Common myeloid progenitor, CD34-positive (primary cell): Measurements from ENCODE around the gene HENMT1.
A peak's percentile ranks its signal among the peaks of the same experiment; 100 is the strongest.
"Not testable (repeated sequence)": the region's sequence is repeated elsewhere in the genome, so short reads cannot be mapped to it uniquely, and the experiment has no call there.

Source experiments
- CTCF ChIA-PET: fragments of 350-600 bp; sonication (Branson Sonifier 250); formaldehyde crosslinking; loops from one replicate; lab custom pipeline; 2021; ENCODE audit warnings: antibody characterized with exemption; lab: Charles Lee
- POLR2A ChIA-PET: fragments of 350-600 bp; sonication (Branson Sonifier 250); formaldehyde crosslinking; loops from one replicate; lab custom pipeline; 2021; ENCODE audit warnings: antibody characterized with exemption; lab: Charles Lee
- DNase-seq, 3 donors: peaks; one replicate each; pipeline versions ENCODE4 v3.0.0 to v3.0.0-alpha.2; 2013
- H3K27ac ChIP-seq, 2 experiments: 1 replicate in 1 of 2; 2 replicates in 1 of 2; pipeline ENCODE4 v1.7.0; 2013; ENCODE audit warnings: inconsistent platforms in 2 of 2, low read length in 2 of 2, mild to moderate bottlenecking in 2 of 2, low read depth in 1 of 2, moderate library complexity in 1 of 2; ENCODE audit not compliant: severe bottlenecking in 2 of 2, insufficient read depth in 1 of 2, poor library complexity in 1 of 2
- H3K27me3 ChIP-seq, 5 experiments: replicated peaks in 2 of 5; 1 replicate in 3 of 5; 2 replicates in 2 of 5; pipeline versions ENCODE4 v1.6.1 to v1.7.0; 2013; ENCODE audit warnings: low read length in 4 of 5, mild to moderate bottlenecking in 2 of 5, moderate library complexity in 2 of 5, inconsistent platforms in 1 of 5; ENCODE audit not compliant: insufficient read depth in 5 of 5, control insufficient read depth in 4 of 5
- H3K36me3 ChIP-seq, 4 experiments: 1 replicate in 2 of 4; 2 replicates in 2 of 4; pipeline versions ENCODE4 v1.6.1 to v1.7.0; 2013; ENCODE audit warnings: low read length in 3 of 4, control low read depth in 1 of 4, mild to moderate bottlenecking in 1 of 4; ENCODE audit not compliant: control insufficient read depth in 4 of 4, insufficient read depth in 4 of 4
- H3K4me1 ChIP-seq, 4 experiments: 1 replicate in 3 of 4; 2 replicates in 1 of 4; pipeline versions ENCODE4 v1.6.1 to v1.7.1; 2013; ENCODE audit warnings: low read length in 3 of 4, mild to moderate bottlenecking in 3 of 4, control low read depth in 1 of 4, inconsistent platforms in 1 of 4, moderate library complexity in 1 of 4; ENCODE audit not compliant: control insufficient read depth in 4 of 4, insufficient read depth in 4 of 4; ENCODE audit errors: control extremely low read depth in 1 of 4
- H3K4me3 ChIP-seq, 7 experiments: 1 replicate in 4 of 7; 2 replicates in 3 of 7; pipeline versions ENCODE4 v1.5.1 to v1.7.0; 2013; ENCODE audit warnings: mild to moderate bottlenecking in 7 of 7, low read length in 6 of 7, moderate library complexity in 6 of 7, inconsistent platforms in 2 of 7, low read depth in 2 of 7, control low read depth in 1 of 7; ENCODE audit not compliant: insufficient read depth in 4 of 7, control insufficient read depth in 1 of 7; ENCODE audit errors: extremely low read depth in 1 of 7
- H3K9me3 ChIP-seq, 5 experiments: 1 replicate in 4 of 5; 2 replicates in 1 of 5; pipeline versions ENCODE4 v1.6.1 to v1.7.1; 2013; ENCODE audit warnings: low read length in 4 of 5, mild to moderate bottlenecking in 2 of 5, inconsistent platforms in 1 of 5, low read depth in 1 of 5, moderate library complexity in 1 of 5; ENCODE audit not compliant: control insufficient read depth in 4 of 5, insufficient read depth in 2 of 5; ENCODE audit errors: control extremely low read depth in 1 of 5
- WGBS: methylation state at CpG from one replicate; pipeline ENCODE4 v1.1.5; 2013; ENCODE audit not compliant: insufficient coverage; 5-methylcytosine and 5-hydroxymethylcytosine counted together

Gene HENMT1

GRCh38 chr1:108671143-108671542 is 10.2 kb upstream of the HENMT1 start:
- CTCF ChIA-PET, result interaction anchor here (1.4 to 1.9 kb wide), 2 partner anchors 8 to 9 kb away, joined by 3 to 5 read pairs; no protein-coding TSS in a partner anchor
- H3K4me1 ChIP-seq, result peaks cover 0 to 15% (median 9%) of the 10 kb centered on the region in 4 experiments
- WGBS, result 88% methylated on average over 2 of the region's 2 CpGs
- H3K27me3 ChIP-seq, result no peaks in the 10 kb centered on the region
- peaks cover 0 to 3% (median 0%) of the 10 kb centered on the region in 5 experiments for H3K9me3 ChIP-seq
- H3K36me3 ChIP-seq, result no peaks in the 10 kb centered on the region
- no peak overlapping the region for H3K4me3 ChIP-seq
- peak in 2 of 3 donors; percentile 47 to 64 for DNase-seq
- POLR2A ChIA-PET, result interaction anchor here (0.9 to 1.0 kb wide), 2 partner anchors 10 to 12 kb away, joined by 3 to 7 read pairs; partner anchors contain the start of gene HENMT1
- H3K27ac ChIP-seq, result no peak overlapping the region

GRCh38 chr1:108670131-108670773 is 9.4 kb upstream of the HENMT1 start:
- no peak overlapping the region for H3K27ac ChIP-seq
- no peak for DNase-seq
- WGBS, result 95% methylated on average over 5 of the region's 5 CpGs
- no peaks in the 10 kb centered on the region for H3K36me3 ChIP-seq
- H3K27me3 ChIP-seq, result no peaks in the 10 kb centered on the region
- CTCF ChIA-PET, result no interaction called here
- H3K9me3 ChIP-seq, result peaks cover 0 to 3% (median 0%) of the 10 kb centered on the region in 5 experiments
- POLR2A ChIA-PET, result interaction anchor here (1.0 kb wide), 1 partner anchor 9 kb away, joined by 3 read pairs; the partner anchor contains the start of gene HENMT1
- H3K4me3 ChIP-seq, result no peak overlapping the region
- peaks cover 0 to 15% (median 9%) of the 10 kb centered on the region in 4 experiments for H3K4me1 ChIP-seq

- POLR2A ChIA-PET, result no interaction called here
- CTCF ChIA-PET, result no interaction called here
Observed at GRCh38 chr1:108669679-108670078, 8.8 kb upstream of the HENMT1 start.

GRCh38 chr1:108668777-108669176 is 7.9 kb upstream of the HENMT1 start:
- H3K4me3 ChIP-seq, result no peak overlapping the region
- ChIA-PET POLR2A (no interaction called here), CTCF (interaction anchor here (1.4 to 1.7 kb wide), 2 partner anchors 9 to 13 kb away, joined by 6 to 8 read pairs; no protein-coding TSS in a partner anchor)
- peaks cover 0 to 3% (median 0%) of the 10 kb centered on the region in 5 experiments for H3K9me3 ChIP-seq
- no peak for DNase-seq
- peaks cover 0 to 20% (median 13%) of the 10 kb centered on the region in 4 experiments for H3K4me1 ChIP-seq
- H3K27me3 ChIP-seq, result no peaks in the 10 kb centered on the region
- H3K27ac ChIP-seq, result no peak overlapping the region
- no peaks in the 10 kb centered on the region for H3K36me3 ChIP-seq

More at GRCh38 chr1:108669679-108670078, 8.8 kb upstream of the HENMT1 start:
- no peak overlapping the region for H3K27ac ChIP-seq
- H3K4me1 ChIP-seq, result peaks cover 0 to 17% (median 9%) of the 10 kb centered on the region in 4 experiments
- no peaks in the 10 kb centered on the region for H3K27me3 ChIP-seq
- 67% methylated on average over 3 of the region's 7 CpGs for WGBS
- H3K36me3 ChIP-seq, result no peaks in the 10 kb centered on the region
- no peak for DNase-seq
- H3K9me3 ChIP-seq, result peaks cover 0 to 3% (median 0%) of the 10 kb centered on the region in 5 experiments
- no peak overlapping the region for H3K4me3 ChIP-seq

- ChIA-PET POLR2A (interaction anchor here (1.1 kb wide), 1 partner anchor 25 kb away, joined by 4 read pairs; the partner anchor contains the start of gene PRPF38B), CTCF (interaction anchor here (1.7 kb wide), 1 partner anchor 14 kb away, joined by 8 read pairs; no protein-coding TSS in a partner anchor)
- H3K36me3 ChIP-seq, DNase-seq, H3K9me3 ChIP-seq, H3K27ac ChIP-seq, H3K4me3 ChIP-seq, H3K27me3 ChIP-seq: not testable (repeated sequence)
- 97% methylated on average over 17 of the region's 28 CpGs for WGBS
- peaks cover 0 to 20% (median 16%) of the 10 kb centered on the region in 4 experiments for H3K4me1 ChIP-seq
Observed at GRCh38 chr1:108667422-108667821, 6.5 kb upstream of the HENMT1 start.

- 80% methylated on average over 1 of the region's 1 CpG for WGBS
- Histone ChIP-seq H3K9me3 (no peaks in the 10 kb centered on the region), H3K4me1 (peaks cover 5 to 25% (median 19%) of the 10 kb centered on the region in 4 experiments), H3K27me3 (no peaks in the 10 kb centered on the region), H3K27ac (no peak overlapping the region), H3K36me3 (no peaks in the 10 kb centered on the region), H3K4me3 (no peak overlapping the region)
- ChIA-PET POLR2A (no interaction called here), CTCF (interaction anchor here (1.0 to 1.4 kb wide), 2 partner anchors 10 to 24 kb away, joined by 3 read pairs; no protein-coding TSS in a partner anchor)
- DNase-seq, result no peak
Observed at GRCh38 chr1:108665771-108666170, 4.9 kb upstream of the HENMT1 start.

GRCh38 chr1:108665067-108665466 is 4.2 kb upstream of the HENMT1 start:
- Histone ChIP-seq H3K27me3 (no peaks in the 10 kb centered on the region), H3K36me3 (no peaks in the 10 kb centered on the region), H3K4me1 (peaks cover 5 to 29% (median 20%) of the 10 kb centered on the region in 4 experiments), H3K9me3 (no peaks in the 10 kb centered on the region), H3K27ac (no peak overlapping the region), H3K4me3 (no peak overlapping the region)
- no peak for DNase-seq
- ChIA-PET CTCF (interaction anchor here (0.6 to 1.4 kb wide), 3 partner anchors 9 to 65 kb away, joined by 3 read pairs; no protein-coding TSS in a partner anchor), POLR2A (no interaction called here)
- no CpG with 5 or more reads among the region's 2 CpGs for WGBS
